Stimulated activated CD8-positive, alpha-beta memory T cell treated with anti-CD3 and anti-CD28 coated beads, Interleukin-2, amount 100 ng/mL, for 1 hour (primary cell): ENCODE measurements around the gene KXD1.

ENCODE experiments used
- DNase-seq, 2 donors: peaks; one replicate each; pipeline ENCODE4 v3.0.0-alpha.2; 2020; ENCODE audit warnings: low read depth in 2 of 2

KXD1 gene

DNA sequence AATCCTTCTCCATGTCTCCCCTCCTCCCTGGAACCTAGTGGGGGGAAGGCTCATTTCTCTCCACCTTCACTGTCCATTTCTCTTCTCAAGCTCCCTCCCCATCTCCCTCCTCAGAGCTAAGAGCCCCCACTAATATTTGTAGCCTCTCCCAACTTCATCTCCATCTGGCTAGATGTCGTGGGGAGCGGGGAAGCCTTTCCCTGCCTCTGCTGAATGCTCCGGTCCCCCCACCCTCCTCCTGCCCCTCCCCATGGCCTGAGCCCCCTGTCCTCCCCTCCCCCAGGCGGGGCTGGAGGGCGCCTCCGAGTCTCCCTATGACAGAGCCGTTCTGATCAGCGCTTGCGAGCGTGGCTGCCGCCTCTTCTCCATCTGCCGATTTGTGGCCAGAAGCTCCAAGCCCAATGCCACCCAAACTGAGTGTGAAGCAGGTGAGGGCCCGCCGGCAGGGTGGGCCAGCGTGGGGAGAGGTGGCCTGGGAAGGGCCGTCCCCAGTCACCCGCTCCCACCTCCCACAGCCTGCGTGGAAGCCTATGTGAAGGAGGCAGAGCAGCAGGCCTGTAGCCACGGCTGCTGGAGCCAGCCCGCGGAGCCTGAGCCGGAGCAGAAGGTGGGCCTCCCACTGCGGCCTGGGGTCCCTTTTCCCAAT is 56.0 kb downstream of the KXD1 start:
- no peak for DNase-seq

DNA sequence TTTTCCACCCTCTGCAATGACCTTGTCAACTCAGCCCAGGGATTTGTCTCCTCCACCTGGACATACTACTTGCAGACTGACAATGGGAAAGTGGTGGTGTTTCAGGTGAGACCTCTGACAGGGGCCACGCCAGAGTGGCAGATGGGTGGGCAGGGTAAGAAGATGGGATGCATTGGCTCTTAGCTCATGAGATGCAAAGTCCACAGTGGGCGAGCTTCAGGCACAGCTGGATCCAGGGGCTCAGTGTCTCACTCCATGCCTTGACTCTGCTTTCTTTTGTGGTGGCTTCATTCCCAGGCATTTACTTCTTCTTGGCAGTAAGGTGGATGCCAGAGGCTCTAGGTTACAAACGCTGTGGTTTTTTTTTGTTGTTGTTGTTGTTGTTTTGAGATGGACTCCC is 58.4 kb downstream of the KXD1 start:
- no peak for DNase-seq

DNA sequence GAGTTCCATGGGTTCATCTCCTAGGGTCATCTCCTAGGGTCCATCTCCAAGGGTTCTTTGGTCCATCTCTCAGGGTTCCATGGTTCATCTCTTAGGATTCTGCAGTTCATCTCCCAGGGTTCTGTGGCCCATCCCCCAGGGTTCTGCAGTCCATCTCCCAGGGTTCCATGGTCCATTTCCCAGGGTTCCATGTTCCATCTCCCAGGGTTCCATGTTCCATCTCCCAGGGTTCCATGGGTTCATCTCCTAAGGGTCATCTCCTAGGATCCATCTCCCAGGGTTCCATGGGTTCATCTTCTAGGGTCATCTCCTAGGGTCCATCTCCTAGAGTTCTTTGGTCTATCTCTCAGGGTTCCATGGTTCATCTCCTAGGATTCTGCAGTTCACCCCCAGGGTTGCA is 59.9 kb downstream of the KXD1 start:
- no peak for DNase-seq

DNA sequence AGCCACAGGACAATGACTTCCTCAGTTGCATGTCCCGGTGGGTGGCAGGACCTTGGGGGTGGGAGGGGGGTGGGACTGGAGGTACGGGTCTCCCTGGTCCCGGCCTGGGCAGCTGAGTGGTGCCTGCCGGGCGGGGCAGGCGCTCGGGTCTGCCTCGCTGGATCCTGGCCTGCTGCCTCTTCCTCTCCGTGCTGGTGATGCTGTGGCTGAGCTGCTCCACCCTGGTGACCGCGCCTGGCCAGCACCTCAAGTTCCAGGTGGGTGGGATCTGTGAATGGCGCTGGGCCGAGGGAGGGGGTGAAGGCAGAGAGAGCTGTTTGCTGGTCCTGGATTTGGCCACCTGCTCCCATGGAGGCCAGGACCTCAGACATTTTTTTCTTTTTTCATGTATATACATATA is 60.6 kb downstream of the KXD1 start:
- DNase-seq, result no peak
